NCI-H1436 (cell line): ENCODE results near the gene TBC1D22B.
"Not testable (repeated sequence)": the region's sequence is repeated elsewhere in the genome, so short reads cannot be mapped to it uniquely, and the experiment has no call there.

Source experiments
- DNase-seq: peaks from one replicate; lab custom pipeline; 2025; lab: John Stamatoyannopoulos, UW

Gene TBC1D22B

GRCh38 chr6:37321516-37322415 lies 64.2 kb downstream of the TBC1D22B start:
- DNase-seq: no peak

DNA sequence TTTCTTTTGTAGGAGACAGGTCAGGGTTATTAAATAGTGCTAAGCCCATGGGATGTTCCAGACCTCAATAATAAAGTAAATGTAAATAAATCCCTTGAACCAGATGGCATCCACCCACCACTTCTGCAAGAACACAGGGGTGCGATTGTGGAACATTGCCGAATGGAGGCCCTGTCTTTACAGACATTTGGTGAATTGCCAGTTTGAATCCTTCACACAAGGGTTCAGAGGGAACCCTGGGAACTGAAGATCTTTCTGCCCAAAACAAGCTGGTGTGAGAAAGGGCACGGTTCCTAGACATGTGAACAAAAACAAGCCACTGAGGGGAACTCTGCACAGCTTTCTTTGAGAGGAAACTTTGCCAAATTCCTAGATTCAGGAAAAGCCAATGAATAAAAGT lies 66.0 kb downstream of the TBC1D22B start:
- DNase-seq: no peak

DNA sequence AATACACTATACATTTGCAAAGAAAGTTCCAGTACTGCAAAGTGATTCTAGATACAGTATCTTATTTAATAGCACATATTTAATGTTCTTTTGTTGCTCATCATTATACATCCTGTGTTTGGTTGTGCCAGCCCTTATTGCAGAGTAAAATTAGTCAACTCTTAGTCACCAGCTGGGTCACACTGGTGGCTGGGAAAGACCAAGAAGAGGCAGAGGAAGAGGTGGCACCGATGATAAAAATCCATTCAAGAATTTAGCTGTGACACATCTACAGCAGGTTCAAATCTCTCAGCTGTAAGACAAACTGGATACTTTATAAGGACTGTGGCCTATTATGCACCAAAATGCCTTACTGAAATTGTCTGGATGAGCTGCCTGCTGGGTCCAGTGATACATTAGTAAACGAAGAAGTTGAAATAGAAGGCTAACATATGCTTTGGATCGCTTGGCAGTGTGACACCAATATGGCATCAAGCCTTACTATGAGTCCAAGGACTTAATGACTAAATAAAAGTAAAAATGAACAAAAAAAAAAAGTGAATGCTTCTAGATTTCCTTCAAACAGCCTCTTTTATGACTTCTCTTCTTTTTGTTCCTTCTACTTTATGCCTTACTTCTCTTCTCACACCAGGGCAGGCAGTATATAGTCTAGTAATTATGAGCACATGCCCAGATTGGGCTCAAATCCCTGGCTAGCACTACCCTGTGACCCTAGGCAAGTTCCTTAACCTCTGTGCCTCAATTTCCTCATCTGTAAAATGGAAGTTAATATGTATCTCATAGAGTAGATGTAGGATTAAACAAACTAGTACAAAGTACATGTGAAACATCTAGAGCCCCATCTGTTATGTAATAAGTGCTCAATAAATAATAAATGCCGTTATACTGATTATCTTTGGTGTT lies 66.8 kb downstream of the TBC1D22B start:
- DNase-seq: no peak

DNA sequence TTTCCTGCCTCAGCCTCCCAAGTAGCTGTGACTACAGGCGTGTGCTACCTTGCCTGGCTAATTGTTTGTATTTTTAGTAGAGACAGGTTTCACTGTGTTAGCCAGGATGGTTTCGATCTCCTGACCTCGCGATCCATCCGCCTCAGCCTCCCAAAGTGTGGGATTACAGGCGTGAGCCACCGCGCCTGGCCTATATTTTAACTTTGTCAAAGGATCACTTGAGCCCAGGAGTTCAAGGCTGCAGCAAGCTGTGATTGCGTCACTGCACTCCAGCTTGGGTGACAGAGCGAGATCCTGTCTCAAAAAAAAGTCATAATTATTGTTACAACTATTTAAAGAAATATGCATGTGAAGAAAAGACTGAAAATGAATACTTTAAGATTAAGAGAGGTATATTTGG lies 72.8 kb downstream of the TBC1D22B start:
- DNase-seq: not testable (repeated sequence)

DNA sequence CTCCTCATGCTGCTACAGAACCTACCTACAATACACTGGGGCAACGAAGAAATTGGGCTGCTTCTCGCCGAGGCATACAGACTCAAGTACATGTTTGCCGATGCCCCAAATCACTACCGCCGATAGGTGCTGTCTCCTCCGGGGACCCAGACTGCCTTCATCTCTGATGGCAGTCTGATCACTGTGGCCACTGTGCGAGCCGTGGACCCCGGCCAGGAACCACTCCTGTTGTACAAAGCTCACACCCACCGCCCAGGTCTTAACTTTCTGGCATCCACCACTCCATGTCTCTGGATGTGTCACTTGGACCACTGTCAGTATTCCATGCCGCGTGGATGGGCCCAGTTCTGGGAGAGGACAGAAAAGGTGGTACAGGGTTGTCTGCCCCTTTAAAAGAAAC lies 73.5 kb downstream of the TBC1D22B start:
- DNase-seq: no peak

GRCh38 chr6:37332894-37333293 lies 75.3 kb downstream of the TBC1D22B start:
- DNase-seq: no peak

- no peak for DNase-seq
Observed at GRCh38 chr6:37334047-37334446, 76.5 kb downstream of the TBC1D22B start.

DNA sequence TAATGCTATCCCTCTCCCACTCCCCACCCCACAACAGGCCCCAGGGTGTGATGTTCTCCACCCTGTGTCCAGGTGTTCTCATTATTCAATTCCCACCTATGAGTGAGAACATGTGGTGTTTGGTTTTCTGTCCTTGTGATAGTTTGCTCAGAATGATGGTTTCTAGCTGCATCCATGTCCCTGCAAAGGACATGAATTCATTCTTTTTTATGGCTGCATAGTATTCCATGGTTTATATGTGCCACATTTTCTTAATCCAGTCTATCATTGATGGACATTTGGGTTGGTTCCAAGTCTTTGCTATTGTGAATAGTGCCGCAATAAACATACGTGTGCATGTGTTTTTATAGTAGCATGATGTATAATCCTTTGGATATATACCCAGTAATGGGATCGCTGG lies 80.7 kb downstream of the TBC1D22B start:
- not testable (repeated sequence) for DNase-seq

DNA sequence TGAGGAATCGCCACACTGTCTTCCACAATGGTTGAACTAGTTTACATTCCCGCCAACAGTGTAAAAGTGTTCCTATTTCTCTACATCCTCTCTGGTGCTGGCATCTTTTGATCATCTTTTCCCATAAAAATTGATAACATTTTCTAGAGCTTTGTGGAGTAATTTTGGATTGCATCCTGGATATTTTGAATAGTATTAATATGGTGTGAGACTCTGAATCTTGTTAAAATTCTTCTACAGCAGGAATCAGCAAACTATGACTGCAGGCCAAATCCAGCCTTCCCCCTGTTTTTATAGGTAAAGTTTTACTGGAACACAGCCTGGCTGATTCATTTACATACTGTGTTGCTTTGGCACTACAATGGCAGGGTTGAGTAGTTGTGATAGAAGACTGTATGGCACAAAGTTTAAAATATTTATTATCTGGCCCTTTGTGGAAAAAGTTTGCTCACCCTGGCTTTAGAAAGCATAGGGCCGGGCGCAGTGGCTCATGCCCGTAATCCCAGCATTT lies 81.2 kb downstream of the TBC1D22B start:
- DNase-seq: no peak

GRCh38 chr6:37339741-37340638 lies 82.4 kb downstream of the TBC1D22B start:
- no peak for DNase-seq

- DNase-seq: no peak
Observed at GRCh38 chr6:37340639-37340943, 83.0 kb downstream of the TBC1D22B start.

- DNase-seq: no peak
Observed at GRCh38 chr6:37343248-37343647, 85.7 kb downstream of the TBC1D22B start.

GRCh38 chr6:37344308-37344707 lies 86.7 kb downstream of the TBC1D22B start:
- no peak for DNase-seq

DNA sequence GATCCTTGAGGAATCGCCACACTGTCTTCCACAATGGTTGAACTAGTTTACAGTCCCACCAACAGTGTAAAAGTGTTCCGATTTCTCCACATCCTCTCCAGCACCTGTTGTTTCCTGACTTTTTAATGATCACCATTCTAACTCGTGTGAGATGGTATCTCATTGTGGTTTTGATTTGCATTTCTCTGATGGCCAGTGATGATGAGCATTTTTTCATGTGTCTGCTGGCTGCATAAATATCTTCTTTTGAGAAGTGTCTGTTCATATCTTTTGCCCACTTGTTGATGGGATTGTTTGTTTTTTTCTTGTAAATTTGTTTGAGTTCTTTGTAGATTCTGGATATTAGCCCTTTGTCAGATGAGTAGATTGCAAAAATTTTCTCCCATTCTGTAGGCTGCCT lies 88.2 kb downstream of the TBC1D22B start:
- DNase-seq: not testable (repeated sequence)

DNA sequence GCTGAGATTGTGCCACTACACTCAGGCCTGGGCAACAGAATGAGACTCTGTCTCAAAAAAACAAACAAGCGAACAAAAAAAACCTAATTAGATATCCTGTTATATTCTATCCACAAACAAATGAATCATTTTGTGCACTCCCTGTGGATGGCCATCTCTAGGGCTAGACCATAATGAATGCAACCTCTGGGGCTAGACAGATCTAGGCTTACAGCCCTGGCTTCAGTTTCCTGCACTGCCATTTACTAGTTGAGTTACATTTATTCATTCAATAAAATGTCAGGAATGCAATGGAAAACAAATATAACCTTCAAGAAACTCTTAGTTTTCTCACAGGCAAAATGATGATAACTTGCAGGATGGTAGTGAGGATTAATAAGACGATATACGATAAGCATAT lies 89.6 kb downstream of the TBC1D22B start:
- no peak for DNase-seq

DNA sequence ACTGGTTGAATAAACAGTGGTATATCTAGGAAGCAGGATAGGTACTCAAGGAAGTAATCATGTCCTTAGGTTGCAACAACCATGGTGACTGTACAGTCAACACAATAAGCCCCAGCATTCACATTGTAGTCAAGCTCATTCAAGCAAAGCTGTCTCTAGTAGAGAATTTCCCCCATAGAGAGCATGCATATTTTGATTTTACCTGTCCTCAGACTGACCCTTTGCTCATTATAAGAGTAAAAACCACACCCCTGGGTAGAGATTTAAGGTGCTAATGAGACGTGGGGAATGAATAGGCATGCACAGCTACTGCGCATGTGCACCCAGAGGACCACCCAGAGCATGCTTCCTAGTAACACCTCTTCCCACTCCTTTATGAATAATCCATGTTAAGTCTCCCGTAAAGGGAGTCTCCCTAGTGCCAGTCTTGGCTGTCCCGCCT lies 90.1 kb downstream of the TBC1D22B start:
- DNase-seq: peak; percentile 83

GRCh38 chr6:37351027-37351426 lies 93.5 kb downstream of the TBC1D22B start:
- no peak for DNase-seq

GRCh38 chr6:37352384-37352783 lies 94.8 kb downstream of the TBC1D22B start:
- DNase-seq: no peak

DNA sequence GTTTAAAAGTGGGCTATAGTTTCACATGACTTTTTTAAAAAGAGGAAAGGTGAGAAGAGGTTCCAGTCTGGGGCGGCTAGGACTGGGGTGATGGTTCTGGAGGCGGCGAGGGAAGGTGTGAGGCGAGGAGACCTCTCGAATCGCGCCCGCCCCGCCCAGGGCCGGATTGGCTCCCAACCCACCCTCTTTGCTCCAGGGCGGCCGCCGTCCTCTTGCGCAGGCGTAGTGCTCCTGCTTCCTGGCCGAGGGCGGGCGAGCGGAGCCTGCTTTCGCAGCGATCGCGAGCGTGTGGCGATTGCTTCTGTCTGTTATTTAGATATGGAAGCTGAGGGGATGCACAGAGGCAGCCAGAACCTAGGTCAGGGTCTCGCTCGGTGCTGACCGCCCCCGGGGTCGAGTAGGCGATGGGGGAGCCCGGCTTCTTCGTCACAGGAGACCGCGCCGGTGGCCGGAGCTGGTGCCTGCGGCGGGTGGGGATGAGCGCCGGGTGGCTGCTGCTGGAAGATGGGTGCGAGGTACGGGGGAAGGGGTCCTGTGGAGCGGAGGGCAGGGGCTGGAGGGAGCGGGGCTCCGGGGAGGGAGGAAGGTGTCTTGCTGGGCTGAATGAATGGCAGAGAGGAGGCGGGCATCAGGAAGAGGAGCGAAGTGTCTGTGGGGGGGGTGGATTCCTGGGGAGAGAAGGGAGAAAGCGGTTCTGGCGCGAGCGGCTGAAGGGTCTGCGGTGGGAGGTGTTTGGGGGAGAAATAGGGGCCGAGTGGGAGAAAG lies 96.4 kb downstream of the TBC1D22B start, which contains the start of gene RNF8:
RNF8 (plus strand) TSS at position 223 of the 765 bp plus-strand sequence; CDS start at position 405, 182 bp downstream.
- peak; percentile 78 for DNase-seq

GRCh38 chr6:37354526-37355384 lies 97.2 kb downstream of the TBC1D22B start:
- DNase-seq: no peak
